Measurements from ENCODE around the gene WDR74. TPM values are rescaled to one million over a fixed set of nuclear protein-coding genes. Genes with fewer than 3 reads are reported as not detected.
A peak's percentile ranks its signal among the peaks of the same experiment; 100 is the strongest.
"Not testable (repeated sequence)": the region's sequence is repeated elsewhere in the genome, so short reads cannot be mapped to it uniquely, and the experiment has no call there.

The WDR74 gene
- total RNA-seq, 1 experiment from 2014 or later = 72.4 TPM

GRCh38 chr11:62842171-62842741, 2.9 kb upstream of the WDR74 start:
- Histone ChIP-seq H4K20me1 (ENCODE audit: insufficient read depth) (no peaks in the 10 kb centered on the region), H3K27me3 (ENCODE audit: insufficient read depth, low read depth) (no peaks in the 10 kb centered on the region), H3K36me3 (ENCODE audit: low read depth) (peaks cover 5% of the 10 kb centered on the region; the same call in 1 of the 2 replicates), H3K4me2 (peak overlapping the region; percentile 88), H3K4me1 (replicated peaks; ENCODE audit: insufficient read depth) (peaks cover 17% of the 10 kb centered on the region), H3K9me3 (ENCODE audit: insufficient read depth, low read depth) (no peaks in the 10 kb centered on the region), H3K9me2 (ENCODE audit: insufficient read depth) (no peaks in the 10 kb centered on the region), H3K27ac (peak overlapping the region; percentile 94), H3K79me2 (ENCODE audit: low read depth) (peaks cover 21% of the 10 kb centered on the region), H3F3A (ENCODE audit: insufficient read depth, low read depth) (peaks cover 37% of the 10 kb centered on the region), H3K4me3 (peak overlapping the region; percentile 59), H2AFZ (peak overlapping the region; percentile 80)
- ChIA-PET CTCF (interaction anchor here (0.9 kb wide), 1 partner anchor 12 kb away, joined by 3 read pairs; no protein-coding TSS in a partner anchor), POLR2A (ENCODE audit: unreplicated experiment) (interaction anchor here (0.7 to 1.9 kb wide), 8 partner anchors 9 to 996 kb away, joined by 4 to 39 read pairs (median 10); partner anchors contain the start of genes C11orf98, CSKMT, EEF1G and LBHD1)
- intact Hi-C loops (cut with micrococcal nuclease; ENCODE audit: unreplicated experiment) = loop anchor here (1.0 to 5.0 kb wide), 3 partner anchors 10 to 290 kb away; partner anchors contain the start of genes BSCL2 and GNG3
- TF ChIP-seq EZH2 (IDR thresholded peaks at IDR 0.05; ENCODE audit: low read depth) = no peak
- TF ChIP-seq CTCF (conservative IDR thresholded peaks at IDR 0.05) = no peak
- no peak for DNase-seq
- TSS peak; percentile 92 for BruUV-seq (replicated peaks)

- Histone ChIP-seq H3F3A (ENCODE audit: insufficient read depth, low read depth) (peaks cover 43% of the 10 kb centered on the region), H4K20me1 (ENCODE audit: insufficient read depth) (no peaks in the 10 kb centered on the region), H3K79me2 (ENCODE audit: low read depth) (peaks cover 28% of the 10 kb centered on the region), H3K9me3 (ENCODE audit: insufficient read depth, low read depth) (no peaks in the 10 kb centered on the region), H3K27ac (peak overlapping the region; percentile 94), H2AFZ (peak overlapping the region; percentile 80), H3K4me1 (replicated peaks; ENCODE audit: insufficient read depth) (peaks cover 17% of the 10 kb centered on the region), H3K27me3 (ENCODE audit: insufficient read depth, low read depth) (no peaks in the 10 kb centered on the region), H3K4me2 (peak overlapping the region; percentile 88), H3K4me3 (peak overlapping the region; percentile 89), H3K36me3 (ENCODE audit: low read depth) (peaks cover 12% of the 10 kb centered on the region), H3K9me2 (ENCODE audit: insufficient read depth) (no peaks in the 10 kb centered on the region)
- ChIA-PET POLR2A (ENCODE audit: unreplicated experiment) (interaction anchor here (0.5 to 1.9 kb wide), 39 partner anchors 8 to 1928 kb away, joined by 3 to 39 read pairs (median 5); partner anchors contain the start of genes C11orf98, CSKMT, EEF1G and HNRNPUL2), CTCF (interaction anchor here (0.6 to 1.0 kb wide), 2 partner anchors 35 to 141 kb away, joined by 3 read pairs; no protein-coding TSS in a partner anchor)
- intact Hi-C loops (cut with micrococcal nuclease; ENCODE audit: unreplicated experiment) = loop anchor here (1.0 to 5.0 kb wide), 8 partner anchors 11 to 461 kb away; partner anchors contain the start of genes BSCL2, GNG3, HNRNPUL2 and TMEM179B
- TSS peak; percentile 97 for BruUV-seq (replicated peaks)
- TF ChIP-seq EZH2 (IDR thresholded peaks at IDR 0.05; ENCODE audit: low read depth) (no peak), CTCF (conservative IDR thresholded peaks at IDR 0.05) (no peak)
- DNase-seq = peak; percentile 92 to 100
Measured at GRCh38 chr11:62841361-62842170, 2.2 kb upstream of the WDR74 start.

- peaks cover 51% of the 10 kb centered on the region for H3F3A ChIP-seq (ENCODE audit: insufficient read depth, low read depth)
- BruUV-seq (replicated peaks); H3K9me3 ChIP-seq (ENCODE audit: insufficient read depth, low read depth); H3K27me3 ChIP-seq (ENCODE audit: insufficient read depth, low read depth); H4K20me1 ChIP-seq (ENCODE audit: insufficient read depth); H3K9me2 ChIP-seq (ENCODE audit: insufficient read depth): not testable (repeated sequence)
- peak overlapping the region; percentile 89 for H3K4me3 ChIP-seq
- H3K4me1 ChIP-seq (replicated peaks; ENCODE audit: insufficient read depth) = peaks cover 17% of the 10 kb centered on the region
- ChIA-PET POLR2A (ENCODE audit: unreplicated experiment) (interaction anchor here (0.5 to 1.9 kb wide), 39 partner anchors 9 to 1927 kb away, joined by 3 to 39 read pairs (median 5); partner anchors contain the start of genes C11orf98, CSKMT, EEF1G and HNRNPUL2), CTCF (interaction anchor here (0.6 to 1.0 kb wide), 2 partner anchors 35 to 141 kb away, joined by 3 read pairs; no protein-coding TSS in a partner anchor)
- H3K79me2 ChIP-seq (ENCODE audit: low read depth) = peaks cover 35% of the 10 kb centered on the region
- peak overlapping the region; percentile 88 for H3K4me2 ChIP-seq
- intact Hi-C loops (cut with micrococcal nuclease; ENCODE audit: unreplicated experiment) = loop anchor here (1.0 to 5.0 kb wide), 8 partner anchors 15 to 460 kb away; partner anchors contain the start of genes BSCL2, GANAB, GNG3 and HNRNPUL2
- peak; percentile 74 to 85 for DNase-seq
- H3K27ac ChIP-seq = peak overlapping the region; percentile 94
- peak overlapping the region; percentile 82 for H2AFZ ChIP-seq
- peaks cover 19% of the 10 kb centered on the region for H3K36me3 ChIP-seq (ENCODE audit: low read depth)
Measured at GRCh38 chr11:62840721-62841360, 1.5 kb upstream of the WDR74 start.
